ENCODE measurements around the gene ADORA2A.

The ADORA2A gene

DNA sequence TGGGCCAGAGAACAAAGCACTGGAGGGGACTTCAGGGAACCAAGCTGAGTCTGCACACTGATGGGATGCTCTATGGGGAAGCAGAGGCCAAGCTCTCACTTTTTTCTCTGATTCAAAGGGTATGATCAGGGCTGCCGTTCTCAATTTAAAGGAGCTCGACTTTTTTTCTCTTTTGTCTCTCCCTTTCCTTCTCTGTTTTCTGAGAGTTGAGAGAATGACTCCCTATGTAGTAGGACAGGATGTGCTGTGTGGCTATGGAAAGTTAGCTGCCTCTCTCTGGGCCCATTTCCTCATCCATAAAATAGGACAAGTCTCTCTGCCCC, 7.9 kb downstream of the ADORA2A start:
- TF ChIP-seq CTCF (IDR thresholded peaks at IDR 0.05; ENCODE audit: control insufficient read depth, insufficient read depth, low read depth, low read length, missing control alignments): no peak
- no peak for DNase-seq (ENCODE audit: low read depth)
- H3K4me3 ChIP-seq (ENCODE audit: control insufficient read depth, low read depth, low read length): no peak overlapping the region

DNA sequence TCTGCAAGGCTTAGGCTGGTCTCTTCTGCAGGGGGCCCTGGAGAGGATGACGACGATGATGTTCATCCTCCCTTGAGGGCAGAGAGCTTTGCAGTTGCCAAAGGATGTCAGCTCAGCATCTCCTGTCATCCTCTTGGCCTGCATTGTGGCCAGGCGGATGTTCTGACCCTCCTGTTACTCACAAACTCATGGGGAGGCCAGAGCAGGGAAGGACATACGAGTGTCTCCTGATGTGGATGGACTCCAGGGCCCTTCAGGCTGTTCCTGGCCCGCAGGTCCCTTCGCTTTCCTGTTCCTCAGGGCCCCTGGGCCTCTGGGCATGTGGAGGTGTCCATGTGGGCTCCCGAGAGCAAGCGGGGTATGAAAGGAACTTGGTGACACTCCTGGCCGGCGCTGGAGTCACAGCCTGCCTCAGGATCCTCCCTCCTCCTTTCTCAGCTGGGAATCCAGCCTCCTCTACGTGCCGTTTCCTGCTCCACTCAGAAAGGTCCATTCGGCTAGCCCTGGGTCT, 8.5 kb downstream of the ADORA2A start:
- no peak for TF ChIP-seq CTCF (IDR thresholded peaks at IDR 0.05; ENCODE audit: control insufficient read depth, insufficient read depth, low read depth, low read length, missing control alignments)
- DNase-seq (ENCODE audit: low read depth): no peak

GRCh38 chr22:24436553-24436952, 9.2 kb downstream of the ADORA2A start:
- DNase-seq (ENCODE audit: low read depth): no peak
- H3K4me3 ChIP-seq (ENCODE audit: control insufficient read depth, low read depth, low read length): no peak overlapping the region
- TF ChIP-seq CTCF (IDR thresholded peaks at IDR 0.05; ENCODE audit: control insufficient read depth, insufficient read depth, low read depth, low read length, missing control alignments): no peak

More for the DNA sequence above, 8.5 kb downstream of the ADORA2A start:
- no peak overlapping the region for H3K4me3 ChIP-seq (ENCODE audit: control insufficient read depth, low read depth, low read length)

GRCh38 chr22:24437091-24437490, 9.7 kb downstream of the ADORA2A start:
- no peak for DNase-seq (ENCODE audit: low read depth)
- TF ChIP-seq CTCF (IDR thresholded peaks at IDR 0.05; ENCODE audit: control insufficient read depth, insufficient read depth, low read depth, low read length, missing control alignments): no peak
- H3K4me3 ChIP-seq (ENCODE audit: control insufficient read depth, low read depth, low read length): no peak overlapping the region

DNA sequence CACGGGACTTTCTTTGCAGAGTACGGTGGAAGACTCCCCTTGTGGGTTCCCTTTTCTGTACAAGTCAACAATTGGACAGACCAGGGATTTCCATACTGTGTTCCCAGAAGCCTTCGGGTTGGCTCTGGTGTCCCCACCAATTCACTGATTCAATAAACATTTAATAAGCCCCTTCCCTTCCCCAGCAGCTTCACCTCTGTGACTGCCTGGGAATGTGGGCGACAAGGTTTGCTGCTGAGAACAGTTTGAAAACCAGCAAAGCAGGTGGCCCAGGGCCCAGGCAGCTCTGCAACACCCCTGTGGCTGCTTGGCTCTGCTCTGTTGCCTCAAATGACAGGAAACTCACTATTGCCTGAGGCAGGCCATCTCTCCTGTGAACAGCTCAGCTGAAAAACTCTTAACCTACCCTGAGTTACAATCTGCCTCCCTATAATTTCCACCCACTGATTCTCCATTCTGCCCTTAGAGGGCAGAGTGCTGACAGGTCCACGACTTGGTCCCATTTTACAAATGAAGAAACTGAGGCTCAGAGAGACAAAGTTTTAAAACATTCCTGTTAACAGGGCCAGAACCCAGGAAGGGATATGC, 10.4 kb downstream of the ADORA2A start:
- TF ChIP-seq CTCF (IDR thresholded peaks at IDR 0.05; ENCODE audit: control insufficient read depth, insufficient read depth, low read depth, low read length, missing control alignments): peak; percentile 49
- DNase-seq (ENCODE audit: low read depth): no peak
- H3K4me3 ChIP-seq (ENCODE audit: control insufficient read depth, low read depth, low read length): no peak overlapping the region

DNA sequence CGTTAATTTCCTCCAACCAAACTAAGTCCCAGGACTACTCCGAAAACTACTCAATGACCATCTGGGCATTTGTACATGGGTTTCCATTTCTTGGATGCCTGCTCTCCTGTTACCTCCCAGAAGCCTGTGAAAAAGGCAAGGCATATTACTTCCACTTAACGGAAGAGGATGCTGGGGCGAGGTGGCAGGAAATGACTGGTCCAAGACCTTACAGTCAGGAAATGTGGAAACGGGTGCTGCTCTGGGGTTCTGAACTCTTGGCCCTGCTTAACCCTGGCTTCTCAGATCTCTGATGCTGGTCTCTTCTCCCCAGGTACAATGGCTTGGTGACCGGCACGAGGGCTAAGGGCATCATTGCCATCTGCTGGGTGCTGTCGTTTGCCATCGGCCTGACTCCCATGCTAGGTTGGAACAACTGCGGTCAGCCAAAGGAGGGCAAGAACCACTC, 12.9 kb downstream of the ADORA2A start:
- H3K4me3 ChIP-seq (ENCODE audit: control insufficient read depth, low read depth, low read length): no peak overlapping the region
- no peak for TF ChIP-seq CTCF (IDR thresholded peaks at IDR 0.05; ENCODE audit: control insufficient read depth, insufficient read depth, low read depth, low read length, missing control alignments)
- DNase-seq (ENCODE audit: low read depth): no peak
